ENCODE data around the gene DNAJC10. TPM values are rescaled to one million over a fixed set of nuclear protein-coding genes. Genes with fewer than 3 reads are reported as not detected.
"Not testable (repeated sequence)": the region's sequence is repeated elsewhere in the genome, so short reads cannot be mapped to it uniquely, and the experiment has no call there.

DNAJC10 gene
- total RNA-seq, 2 donors from 2014 or later = 90.5 to 92.7 TPM

- Histone ChIP-seq H3K4me3 (no peak overlapping the region), H3K4me1 (no peaks in the 10 kb centered on the region), H3K36me3 (no peaks in the 10 kb centered on the region), H3K9ac (ENCODE audit: low read depth in 2 of 2, low read length in 2 of 2) (no peak overlapping the region), H3K27ac (no peak overlapping the region), H3K9me3 (no peaks in the 10 kb centered on the region), H3K27me3 (no peaks in the 10 kb centered on the region)
- no peak for DNase-seq
- no peak for TF ChIP-seq CTCF (IDR thresholded peaks at IDR 0.05)
- intact Hi-C loops (cut with DNase I) = no loop called here
Observed at GRCh38 chr2:182745061-182745460, 29.0 kb downstream of the DNAJC10 start.

GRCh38 chr2:182745894-182746293 is 29.8 kb downstream of the DNAJC10 start:
- H3K9me3 ChIP-seq; H3K4me1 ChIP-seq; H3K9ac ChIP-seq (ENCODE audit: low read depth in 2 of 2, low read length in 2 of 2); H3K4me3 ChIP-seq; intact Hi-C loops (cut with DNase I); H3K36me3 ChIP-seq; H3K27me3 ChIP-seq; H3K27ac ChIP-seq; DNase-seq: not testable (repeated sequence)

DNA sequence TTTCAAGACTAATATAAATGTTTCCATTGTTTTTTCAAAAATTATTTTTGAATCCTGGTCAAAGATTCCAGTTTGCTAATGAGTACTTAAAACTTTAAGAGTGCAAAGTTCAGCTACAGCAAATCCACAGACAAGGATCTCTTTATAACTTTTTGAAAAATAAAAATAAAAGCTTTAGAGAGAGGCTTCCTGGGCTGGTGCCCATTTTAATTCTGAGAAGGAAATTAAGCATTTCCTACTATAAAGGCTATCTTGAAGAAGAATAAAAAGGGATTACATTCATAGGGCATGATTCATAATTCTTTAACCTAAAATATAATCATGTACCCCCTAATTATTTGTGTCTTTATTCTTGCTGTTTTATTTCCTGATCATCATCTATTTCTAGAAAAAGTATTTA is 38.2 kb downstream of the DNAJC10 start:
- H3K27me3 ChIP-seq = no peaks in the 10 kb centered on the region
- H3K4me3 ChIP-seq = no peak overlapping the region
- intact Hi-C loops (cut with DNase I) = no loop called here
- DNase-seq = no peak
- H3K9ac ChIP-seq (ENCODE audit: low read depth in 2 of 2, low read length in 2 of 2) = no peak overlapping the region
- TF ChIP-seq CTCF (IDR thresholded peaks at IDR 0.05) = no peak
- H3K36me3 ChIP-seq = no peaks in the 10 kb centered on the region
- H3K27ac ChIP-seq = no peak overlapping the region
- H3K9me3 ChIP-seq = no peaks in the 10 kb centered on the region
- H3K4me1 ChIP-seq = no peaks in the 10 kb centered on the region

DNA sequence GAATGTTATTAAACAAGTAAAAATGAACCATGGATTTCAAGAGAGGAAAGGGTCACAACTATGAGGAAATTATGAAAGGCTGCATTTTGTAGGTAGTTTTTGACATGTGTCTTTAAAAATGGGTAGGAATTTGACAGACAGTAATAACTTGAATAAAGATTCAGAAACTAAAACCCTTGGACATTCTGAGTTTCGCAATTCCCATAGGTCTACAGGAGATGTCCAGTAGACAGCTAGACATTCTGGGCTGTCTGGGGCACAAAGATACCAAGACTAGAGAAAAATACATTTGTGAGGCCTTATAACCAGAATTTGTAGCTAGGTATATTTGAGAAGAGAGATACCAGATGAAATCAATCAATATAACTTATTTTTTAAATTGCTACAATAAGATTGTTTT is 42.3 kb downstream of the DNAJC10 start:
- Histone ChIP-seq H3K9ac (ENCODE audit: low read depth in 2 of 2, low read length in 2 of 2) (no peak overlapping the region), H3K36me3 (no peaks in the 10 kb centered on the region), H3K4me1 (no peaks in the 10 kb centered on the region), H3K27ac (no peak overlapping the region), H3K27me3 (no peaks in the 10 kb centered on the region), H3K9me3 (no peaks in the 10 kb centered on the region), H3K4me3 (no peak overlapping the region)
- DNase-seq = no peak
- TF ChIP-seq CTCF (IDR thresholded peaks at IDR 0.05) = no peak
- intact Hi-C loops (cut with DNase I) = no loop called here

GRCh38 chr2:182761903-182762302 is 45.8 kb downstream of the DNAJC10 start:
- Histone ChIP-seq H3K27me3 (no peaks in the 10 kb centered on the region), H3K9me3 (no peaks in the 10 kb centered on the region), H3K36me3 (no peaks in the 10 kb centered on the region), H3K4me1 (no peaks in the 10 kb centered on the region), H3K4me3 (no peak overlapping the region), H3K9ac (ENCODE audit: low read depth in 2 of 2, low read length in 2 of 2) (no peak overlapping the region), H3K27ac (no peak overlapping the region)
- intact Hi-C loops (cut with DNase I) = loop anchor here (5.0 kb wide), 1 partner anchor 215 kb away; no protein-coding TSS in a partner anchor
- no peak for DNase-seq
- no peak for TF ChIP-seq CTCF (IDR thresholded peaks at IDR 0.05)

DNA sequence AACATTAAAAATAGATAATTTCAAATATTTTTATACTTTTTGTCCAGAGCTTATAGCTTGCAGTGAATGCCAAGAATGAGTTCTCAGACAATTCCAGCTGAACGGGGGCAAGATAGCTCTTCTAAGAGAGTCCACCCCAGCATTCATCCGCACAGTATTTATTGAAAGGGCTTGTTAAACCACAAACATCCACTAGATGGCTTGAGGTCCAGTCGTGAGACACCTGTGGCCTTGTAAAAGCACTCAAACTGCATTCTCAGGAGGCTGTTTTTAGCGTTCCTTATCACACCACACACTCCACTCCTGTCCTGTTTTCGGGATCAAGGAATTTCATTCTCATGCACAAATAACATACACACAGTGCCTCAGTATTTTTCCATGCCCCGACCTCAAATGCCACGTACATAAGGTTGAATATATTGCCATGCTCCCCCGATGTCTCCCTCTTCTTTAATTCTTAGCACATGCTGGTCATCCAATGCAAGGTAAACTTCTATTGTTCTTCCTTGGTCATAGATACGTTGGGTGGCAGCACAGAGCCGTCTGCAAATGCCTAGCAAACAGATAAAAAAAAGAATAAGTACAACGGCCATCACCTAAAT is 47.4 kb downstream of the DNAJC10 start:
- no peaks in the 10 kb centered on the region for H3K27me3 ChIP-seq
- H3K36me3 ChIP-seq = no peaks in the 10 kb centered on the region
- H3K9me3 ChIP-seq = no peaks in the 10 kb centered on the region
- intact Hi-C loops (cut with DNase I) = loop anchor here (5.0 kb wide), 1 partner anchor 214 kb away; no protein-coding TSS in a partner anchor
- TF ChIP-seq CTCF (IDR thresholded peaks at IDR 0.05) = peak; percentile 59
- H3K9ac ChIP-seq (ENCODE audit: low read depth in 2 of 2, low read length in 2 of 2) = no peak overlapping the region
- no peak overlapping the region for H3K4me3 ChIP-seq
- DNase-seq = no peak
- H3K4me1 ChIP-seq = no peaks in the 10 kb centered on the region
- H3K27ac ChIP-seq = no peak overlapping the region

Data from colonic mucosa (tissue), 4 donors.